GM19023 (cell line): ENCODE data around the gene CDC42BPA.
A peak's percentile ranks its signal among the peaks of the same experiment; 100 is the strongest.

Experiments
- ATAC-seq: cut with Tn5 transposase; IDR thresholded peaks from one replicate; pipeline ENCODE4 v1.9.1; 2021; ENCODE audit warnings: mild to moderate bottlenecking, moderate library complexity; ENCODE audit not compliant: unreplicated experiment

CDC42BPA gene

GRCh38 chr1:227071895-227072587, 246.3 kb downstream of the CDC42BPA start:
- no peak for ATAC-seq

GRCh38 chr1:227070638-227071285, 247.5 kb downstream of the CDC42BPA start:
- no peak for ATAC-seq

- ATAC-seq, result no peak
Observed at GRCh38 chr1:227069490-227069889, 248.8 kb downstream of the CDC42BPA start.

- ATAC-seq, result no peak
Observed at GRCh38 chr1:227068883-227069282, 249.4 kb downstream of the CDC42BPA start.

GRCh38 chr1:227066999-227067398, 251.3 kb downstream of the CDC42BPA start:
- no peak for ATAC-seq

GRCh38 chr1:227065311-227065710, 253.0 kb downstream of the CDC42BPA start:
- ATAC-seq, result no peak

GRCh38 chr1:227062306-227062705, 256.0 kb downstream of the CDC42BPA start:
- no peak for ATAC-seq

GRCh38 chr1:227059076-227059475, 259.2 kb downstream of the CDC42BPA start:
- ATAC-seq, result no peak

GRCh38 chr1:227058321-227058751, 260.0 kb downstream of the CDC42BPA start:
- ATAC-seq, result no peak

GRCh38 chr1:227049253-227049652, 269.0 kb downstream of the CDC42BPA start:
- ATAC-seq, result no peak

GRCh38 chr1:227043755-227044154, 274.5 kb downstream of the CDC42BPA start:
- ATAC-seq, result no peak

GRCh38 chr1:227042292-227042691, 276.0 kb downstream of the CDC42BPA start:
- no peak for ATAC-seq

GRCh38 chr1:227038401-227038800, 279.9 kb downstream of the CDC42BPA start:
- no peak for ATAC-seq

GRCh38 chr1:227037121-227037520, 281.2 kb downstream of the CDC42BPA start:
- no peak for ATAC-seq

GRCh38 chr1:227035316-227035715, 283.0 kb downstream of the CDC42BPA start:
- no peak for ATAC-seq

GRCh38 chr1:227033880-227034279, 284.4 kb downstream of the CDC42BPA start:
- no peak for ATAC-seq

GRCh38 chr1:227032396-227032795, 285.9 kb downstream of the CDC42BPA start:
- ATAC-seq, result no peak

GRCh38 chr1:227016990-227017389, 301.3 kb downstream of the CDC42BPA start:
- no peak for ATAC-seq

GRCh38 chr1:227010645-227011044, 307.6 kb downstream of the CDC42BPA start:
- ATAC-seq, result no peak

GRCh38 chr1:227009937-227010336, 308.4 kb downstream of the CDC42BPA start:
- no peak for ATAC-seq

GRCh38 chr1:227006226-227006796, 312.0 kb downstream of the CDC42BPA start:
- ATAC-seq, result peak; percentile 60

GRCh38 chr1:227004796-227005195, 313.5 kb downstream of the CDC42BPA start:
- no peak for ATAC-seq
